Urinary bladder (tissue), 4 donors: Measurements from ENCODE around the gene RAB3C. TPM values are rescaled to one million over a fixed set of nuclear protein-coding genes. Genes with fewer than 3 reads are reported as not detected.

Experiments used
- DNase-seq: peaks from one replicate; pipeline ENCODE4 v3.0.0-alpha.2; 2015; ENCODE audit errors: extremely low spot score
- H3K27ac ChIP-seq: one replicate; pipeline ENCODE4 v1.5.1; 2013; ENCODE audit warnings: low read depth, mild to moderate bottlenecking, moderate library complexity
- H3K36me3 ChIP-seq: one replicate; pipeline ENCODE4 v1.6.1; 2013; ENCODE audit warnings: mild to moderate bottlenecking, moderate library complexity; ENCODE audit not compliant: insufficient read depth
- H3K4me1 ChIP-seq: one replicate; pipeline ENCODE4 v1.6.1; 2013; ENCODE audit warnings: mild to moderate bottlenecking, moderate library complexity; ENCODE audit not compliant: insufficient read depth
- H3K4me3 ChIP-seq: one replicate; pipeline ENCODE4 v1.5.1; 2013; ENCODE audit warnings: low read depth, low read length
- WGBS: extraction: QIAGEN DNeasy Blood & Tissue Kit; methylation state at CpG from one replicate; pipeline ENCODE4 v1.1.7; 2013; 5-methylcytosine and 5-hydroxymethylcytosine counted together
- polyA plus RNA-seq: library from polyadenylated mRNA; stranded (reverse); fragments of 200-250 nt; gene quantifications from one replicate; pipeline ENCODE4 v1.2.3, GENCODE V29; 2013
- total RNA-seq: library from RNA; depleted of rRNA; stranded (reverse); fragments of >200 nt; gene quantifications from one replicate; pipeline ENCODE4 v1.2.3, GENCODE V29; 2014
- donor health status: healthy with polysubstance abuse.
- donor health status: healthy.

Gene RAB3C
- total and polyA plus RNA-seq, 2 donors, result 2.0 to 3.9 TPM

DNA sequence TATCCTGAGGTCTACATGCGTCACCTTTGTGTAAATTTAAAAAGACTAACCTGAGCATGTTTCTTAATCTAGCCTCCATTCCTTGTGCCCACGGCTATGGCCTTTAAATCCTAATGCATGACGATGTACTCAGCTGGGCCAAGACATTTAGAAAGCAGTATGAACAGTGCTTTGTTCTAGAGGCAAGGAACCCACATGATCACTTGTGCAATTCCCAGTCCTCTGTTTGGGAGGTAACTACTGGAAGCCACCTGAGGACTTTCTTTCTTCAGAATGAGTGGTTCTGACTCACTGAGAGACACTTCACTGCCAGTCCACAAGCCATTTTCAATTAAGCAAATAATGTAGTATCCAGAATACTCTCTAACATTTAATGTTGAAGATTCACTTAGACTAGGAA, 181.3 kb downstream of the RAB3C start:
- no peaks in the 10 kb centered on the region for H3K4me1 ChIP-seq
- no peak overlapping the region for H3K27ac ChIP-seq
- 94% methylated on average over 3 of the region's 3 CpGs for WGBS
- no peak overlapping the region for H3K4me3 ChIP-seq
- no peaks in the 10 kb centered on the region for H3K36me3 ChIP-seq
- no peak for DNase-seq

GRCh38 chr5:58765058-58765457, 182.2 kb downstream of the RAB3C start:
- Histone ChIP-seq H3K36me3 (no peaks in the 10 kb centered on the region), H3K27ac (no peak overlapping the region), H3K4me3 (no peak overlapping the region), H3K4me1 (no peaks in the 10 kb centered on the region)
- DNase-seq, result no peak
- WGBS, result 85% methylated on average over 2 of the region's 2 CpGs

DNA sequence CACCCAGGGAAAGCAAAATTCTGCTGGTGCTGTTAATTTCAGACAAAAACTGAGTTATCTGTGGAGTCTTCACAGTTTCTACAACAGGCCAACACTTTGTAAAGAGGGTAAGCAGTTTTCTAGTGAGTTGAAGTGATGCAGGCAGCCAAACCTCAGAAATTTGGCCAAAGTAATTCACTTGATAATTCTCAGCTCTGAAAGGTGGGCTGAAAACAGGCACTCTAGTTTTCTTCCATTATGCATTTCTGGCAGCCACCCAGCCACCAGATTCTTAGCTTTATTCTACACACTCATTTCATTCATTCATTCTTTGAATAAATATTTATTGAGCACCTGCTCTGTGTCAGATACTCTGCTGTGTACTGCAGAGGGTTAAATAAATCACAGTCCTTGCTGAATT, 184.2 kb downstream of the RAB3C start:
- no peaks in the 10 kb centered on the region for H3K4me1 ChIP-seq
- no peak overlapping the region for H3K4me3 ChIP-seq
- no peaks in the 10 kb centered on the region for H3K36me3 ChIP-seq
- no peak overlapping the region for H3K27ac ChIP-seq
- DNase-seq, result no peak

GRCh38 chr5:58770136-58770535, 187.3 kb downstream of the RAB3C start:
- Histone ChIP-seq H3K27ac (no peak overlapping the region), H3K36me3 (no peaks in the 10 kb centered on the region), H3K4me1 (no peaks in the 10 kb centered on the region), H3K4me3 (no peak overlapping the region)
- 58% methylated on average over 3 of the region's 3 CpGs for WGBS
- DNase-seq, result no peak

- H3K4me3 ChIP-seq, result no peak overlapping the region
- DNase-seq, result no peak
- H3K36me3 ChIP-seq, result no peaks in the 10 kb centered on the region
- 57% methylated on average over 2 of the region's 2 CpGs for WGBS
- no peak overlapping the region for H3K27ac ChIP-seq
- H3K4me1 ChIP-seq, result no peaks in the 10 kb centered on the region
These were observed 188.9 kb downstream of the RAB3C start for GRCh38 chr5:58771796-58772195.

GRCh38 chr5:58773744-58774441, 191.0 kb downstream of the RAB3C start:
- WGBS, result 21% methylated on average over 2 of the region's 2 CpGs
- no peak for DNase-seq
- H3K36me3 ChIP-seq, result no peaks in the 10 kb centered on the region
- H3K4me1 ChIP-seq, result no peaks in the 10 kb centered on the region
- no peak overlapping the region for H3K4me3 ChIP-seq
- no peak overlapping the region for H3K27ac ChIP-seq

DNA sequence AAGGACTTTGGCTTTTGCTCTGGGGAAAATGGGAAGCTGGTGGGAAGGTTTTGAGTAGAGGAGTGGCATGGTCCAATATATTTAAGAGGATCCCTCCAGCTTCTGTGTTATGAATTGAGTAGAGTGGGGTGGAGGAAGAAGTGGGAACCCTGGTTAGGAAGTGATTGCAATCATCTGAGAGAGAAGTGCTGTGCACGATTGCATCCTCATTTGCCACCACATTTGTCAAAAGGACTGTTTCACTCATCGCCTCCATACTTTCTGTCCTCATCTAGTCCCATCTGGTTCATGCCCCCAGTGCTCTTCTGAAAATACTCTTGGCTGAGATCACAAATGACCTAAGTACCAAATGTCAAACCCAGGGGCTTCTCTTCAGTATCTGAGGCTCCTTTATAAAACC, 192.1 kb downstream of the RAB3C start:
- DNase-seq, result no peak
- Histone ChIP-seq H3K36me3 (no peaks in the 10 kb centered on the region), H3K4me3 (no peak overlapping the region), H3K27ac (no peak overlapping the region), H3K4me1 (no peaks in the 10 kb centered on the region)
- 89% methylated on average over 2 of the region's 2 CpGs for WGBS

GRCh38 chr5:58775701-58776262, 192.9 kb downstream of the RAB3C start:
- no peak overlapping the region for H3K27ac ChIP-seq
- H3K4me1 ChIP-seq, result no peaks in the 10 kb centered on the region
- WGBS, result 85% methylated on average over 2 of the region's 2 CpGs
- no peak for DNase-seq
- no peak overlapping the region for H3K4me3 ChIP-seq
- no peaks in the 10 kb centered on the region for H3K36me3 ChIP-seq

GRCh38 chr5:58776559-58776958, 193.7 kb downstream of the RAB3C start:
- 81% methylated on average over 5 of the region's 5 CpGs for WGBS
- no peak overlapping the region for H3K27ac ChIP-seq
- H3K36me3 ChIP-seq, result no peaks in the 10 kb centered on the region
- no peak overlapping the region for H3K4me3 ChIP-seq
- H3K4me1 ChIP-seq, result no peaks in the 10 kb centered on the region
- no peak for DNase-seq

- Histone ChIP-seq H3K4me1 (no peaks in the 10 kb centered on the region), H3K27ac (no peak overlapping the region), H3K4me3 (no peak overlapping the region), H3K36me3 (no peaks in the 10 kb centered on the region)
- DNase-seq, result no peak
- WGBS, result 75% methylated on average over 3 of the region's 3 CpGs
These were observed 196.0 kb downstream of the RAB3C start for GRCh38 chr5:58778888-58779287.

DNA sequence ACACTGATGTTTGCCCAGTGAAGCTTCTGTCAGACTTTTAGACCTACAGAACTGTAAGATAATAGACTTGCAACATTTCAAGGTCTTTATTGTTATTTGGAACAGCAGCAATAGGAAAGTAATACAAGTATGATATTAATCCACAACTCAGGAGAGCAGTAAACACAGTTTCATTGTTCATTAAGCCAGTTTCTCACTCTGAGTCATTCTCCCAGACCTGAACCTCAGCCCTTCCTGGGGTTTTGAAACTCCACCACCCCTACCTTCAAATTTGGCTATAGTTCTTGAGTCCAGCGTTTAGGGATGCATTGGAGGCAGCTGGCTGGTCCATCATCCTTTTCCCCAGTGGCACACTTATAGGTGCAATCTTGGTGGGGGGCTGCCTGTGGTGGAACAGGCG, 203.2 kb downstream of the RAB3C start:
- H3K36me3 ChIP-seq, result no peaks in the 10 kb centered on the region
- WGBS, result 92% methylated on average over 2 of the region's 2 CpGs
- H3K27ac ChIP-seq, result no peak overlapping the region
- H3K4me3 ChIP-seq, result no peak overlapping the region
- no peak for DNase-seq
- H3K4me1 ChIP-seq, result no peaks in the 10 kb centered on the region

- no peak overlapping the region for H3K4me3 ChIP-seq
- no peak for DNase-seq
These were observed 203.9 kb downstream of the RAB3C start for GRCh38 chr5:58786711-58787303.

GRCh38 chr5:58787987-58788386, 205.1 kb downstream of the RAB3C start:
- 25% methylated on average over 3 of the region's 3 CpGs for WGBS
- DNase-seq, result no peak
- H3K27ac ChIP-seq, result no peak overlapping the region
- no peaks in the 10 kb centered on the region for H3K36me3 ChIP-seq
- H3K4me1 ChIP-seq, result no peaks in the 10 kb centered on the region
- no peak overlapping the region for H3K4me3 ChIP-seq

More at GRCh38 chr5:58786711-58787303, 203.9 kb downstream of the RAB3C start:
- Histone ChIP-seq H3K27ac (no peak overlapping the region), H3K4me1 (no peaks in the 10 kb centered on the region), H3K36me3 (no peaks in the 10 kb centered on the region)
- WGBS, result 87% methylated on average over 21 of the region's 21 CpGs

DNA sequence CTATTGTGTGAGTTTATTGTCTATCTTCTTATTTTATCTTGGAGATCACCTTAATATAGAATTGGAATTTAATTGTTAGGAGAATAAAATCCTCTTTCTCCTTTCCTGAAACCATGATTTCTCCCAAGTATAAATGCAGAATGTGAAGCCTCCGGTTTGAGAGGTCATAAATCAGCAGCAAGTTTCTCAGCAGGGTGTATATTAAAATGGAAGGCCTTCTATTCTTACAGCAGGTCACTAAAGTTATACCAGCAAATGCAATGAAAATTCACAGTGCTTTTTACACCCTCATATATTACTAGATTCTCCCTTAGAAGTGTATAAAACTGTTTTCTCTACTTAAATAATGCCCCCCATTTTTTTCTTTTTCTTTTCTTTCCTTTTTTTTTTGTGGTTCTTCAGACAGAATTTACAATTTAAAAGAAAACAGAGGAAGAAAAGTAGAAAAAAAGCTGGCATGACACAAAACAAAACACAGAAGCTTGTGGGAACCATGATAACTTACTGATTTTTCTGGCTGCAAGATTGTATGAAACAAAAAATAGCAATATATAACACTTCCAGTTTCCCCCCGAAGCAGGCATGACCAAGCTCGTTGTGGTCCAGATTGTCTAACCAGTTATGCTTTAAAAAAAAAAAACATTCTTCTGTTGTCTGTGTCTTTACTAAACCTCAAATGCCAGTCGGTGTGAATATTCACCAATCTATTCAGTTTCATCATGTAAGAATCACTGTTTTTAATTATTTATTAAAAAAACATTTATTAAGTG, 211.2 kb downstream of the RAB3C start:
- DNase-seq, result no peak
- Histone ChIP-seq H3K4me3 (no peak overlapping the region), H3K36me3 (no peaks in the 10 kb centered on the region), H3K4me1 (no peaks in the 10 kb centered on the region), H3K27ac (no peak overlapping the region)
- WGBS, result 61% methylated on average over 4 of the region's 4 CpGs
